ENCODE measurements around the gene B3GLCT.
"Not testable (repeated sequence)": the region's sequence is repeated elsewhere in the genome, so short reads cannot be mapped to it uniquely, and the experiment has no call there.

Gene B3GLCT

GRCh38 chr13:31214435-31214834 is 14.7 kb downstream of the B3GLCT start:
- Histone ChIP-seq H3K27me3 (ENCODE audit: control insufficient read depth, insufficient read depth, low read length) (no peaks in the 10 kb centered on the region), H3K36me3 (ENCODE audit: control insufficient read depth, insufficient read depth, low read length) (no peaks in the 10 kb centered on the region), H3K27ac (no peak overlapping the region), H3K4me2 (ENCODE audit: low read length) (no peak overlapping the region), H2AFZ (no peak overlapping the region), H3K79me2 (no peaks in the 10 kb centered on the region), H3K9me3 (ENCODE audit: control insufficient read depth, low read length) (no peaks in the 10 kb centered on the region), H3K4me1 (no peaks in the 10 kb centered on the region), H3K4me3 (ENCODE audit: low read depth, low read length) (no peak overlapping the region), H3K9ac (no peak overlapping the region)
- TF ChIP-seq CTCF (IDR thresholded peaks at IDR 0.05): no peak

GRCh38 chr13:31216916-31217315 is 17.1 kb downstream of the B3GLCT start:
- H3K4me2 ChIP-seq (ENCODE audit: low read length); H3K79me2 ChIP-seq; H3K9me3 ChIP-seq (ENCODE audit: control insufficient read depth, low read length); H3K27me3 ChIP-seq (ENCODE audit: control insufficient read depth, insufficient read depth, low read length); H2AFZ ChIP-seq; H3K9ac ChIP-seq; H3K4me3 ChIP-seq (ENCODE audit: low read depth, low read length); H3K27ac ChIP-seq; H3K4me1 ChIP-seq; H3K36me3 ChIP-seq (ENCODE audit: control insufficient read depth, insufficient read depth, low read length): not testable (repeated sequence)

GRCh38 chr13:31219909-31220598 is 20.3 kb downstream of the B3GLCT start:
- Histone ChIP-seq H3K27me3 (ENCODE audit: control insufficient read depth, insufficient read depth, low read length) (no peaks in the 10 kb centered on the region), H3K9ac (no peak overlapping the region), H3K36me3 (ENCODE audit: control insufficient read depth, insufficient read depth, low read length) (no peaks in the 10 kb centered on the region), H3K4me1 (no peaks in the 10 kb centered on the region), H3K79me2 (no peaks in the 10 kb centered on the region), H3K27ac (no peak overlapping the region), H3K4me2 (ENCODE audit: low read length) (no peak overlapping the region), H3K9me3 (ENCODE audit: control insufficient read depth, low read length) (no peaks in the 10 kb centered on the region), H3K4me3 (ENCODE audit: low read depth, low read length) (no peak overlapping the region), H2AFZ (no peak overlapping the region)
- TF ChIP-seq CTCF (IDR thresholded peaks at IDR 0.05): no peak

GRCh38 chr13:31221057-31221456 is 21.3 kb downstream of the B3GLCT start:
- no peak overlapping the region for H3K4me3 ChIP-seq (ENCODE audit: low read depth, low read length)
- TF ChIP-seq CTCF (IDR thresholded peaks at IDR 0.05): no peak
- no peaks in the 10 kb centered on the region for H3K36me3 ChIP-seq (ENCODE audit: control insufficient read depth, insufficient read depth, low read length)
- no peaks in the 10 kb centered on the region for H3K9me3 ChIP-seq (ENCODE audit: control insufficient read depth, low read length)
- H3K79me2 ChIP-seq: no peaks in the 10 kb centered on the region
- no peak overlapping the region for H3K27ac ChIP-seq
- H3K4me2 ChIP-seq (ENCODE audit: low read length): no peak overlapping the region
- no peak overlapping the region for H3K9ac ChIP-seq
- no peaks in the 10 kb centered on the region for H3K4me1 ChIP-seq
- H2AFZ ChIP-seq: no peak overlapping the region
- no peaks in the 10 kb centered on the region for H3K27me3 ChIP-seq (ENCODE audit: control insufficient read depth, insufficient read depth, low read length)

- no peaks in the 10 kb centered on the region for H3K9me3 ChIP-seq (ENCODE audit: control insufficient read depth, low read length)
- H3K36me3 ChIP-seq (ENCODE audit: control insufficient read depth, insufficient read depth, low read length): no peaks in the 10 kb centered on the region
- no peak overlapping the region for H2AFZ ChIP-seq
- no peak overlapping the region for H3K9ac ChIP-seq
- no peak overlapping the region for H3K27ac ChIP-seq
- H3K4me1 ChIP-seq: no peaks in the 10 kb centered on the region
- no peak for TF ChIP-seq CTCF (IDR thresholded peaks at IDR 0.05)
- H3K27me3 ChIP-seq (ENCODE audit: control insufficient read depth, insufficient read depth, low read length): no peaks in the 10 kb centered on the region
- H3K79me2 ChIP-seq: no peaks in the 10 kb centered on the region
- no peak overlapping the region for H3K4me3 ChIP-seq (ENCODE audit: low read depth, low read length)
- H3K4me2 ChIP-seq (ENCODE audit: low read length): no peak overlapping the region
Measured at GRCh38 chr13:31223215-31223614, 23.4 kb downstream of the B3GLCT start.

Data from parathyroid adenoma (tissue), 2 donors.